Epithelial cell of proximal tubule (primary cell): ENCODE measurements around the gene RAB3B. TPM values are rescaled to one million over a fixed set of nuclear protein-coding genes. Genes with fewer than 3 reads are reported as not detected.
A peak's percentile ranks its signal among the peaks of the same experiment; 100 is the strongest.
"Not testable (repeated sequence)": the region's sequence is repeated elsewhere in the genome, so short reads cannot be mapped to it uniquely, and the experiment has no call there.

Experiments used
- DNase-seq: peaks from one replicate; pipeline ENCODE4 v3.0.0-alpha.2; 2011; ENCODE audit warnings: low read depth
- H3K4me3 ChIP-seq: 2 replicates; pipeline ENCODE4 v1.5.1; 2011; ENCODE audit warnings: low read depth, mild to moderate bottlenecking, low read length
- CTCF ChIP-seq: conservative IDR thresholded peaks from 2 replicates; pipeline ENCODE4 v1.5.1; 2012; ENCODE audit warnings: low read depth, mild to moderate bottlenecking, low read length
- total RNA-seq: library from RNA; depleted of rRNA; stranded (reverse); fragments of >200 nt; gene quantifications from 2 replicates; pipeline ENCODE4 v1.2.3, GENCODE V29; 2015

Gene RAB3B
- total RNA-seq = 15.8 and 35.5 TPM in 2 replicates

- peak within 1 kb of the TSS; percentile 66 for H3K4me3 ChIP-seq
- TF ChIP-seq CTCF = no peak
- DNase-seq = no peak
These were observed at the start of gene RAB3B for GRCh38 chr1:51990478-51990965. RAB3B (minus strand) TSS chr1:51990700; CDS start chr1:51977117, 13,583 bp downstream.

GRCh38 chr1:52037909-52038308, 47.4 kb upstream of the RAB3B start:
- H3K4me3 ChIP-seq = no peak overlapping the region
- no peak for TF ChIP-seq CTCF
- no peak for DNase-seq

DNA sequence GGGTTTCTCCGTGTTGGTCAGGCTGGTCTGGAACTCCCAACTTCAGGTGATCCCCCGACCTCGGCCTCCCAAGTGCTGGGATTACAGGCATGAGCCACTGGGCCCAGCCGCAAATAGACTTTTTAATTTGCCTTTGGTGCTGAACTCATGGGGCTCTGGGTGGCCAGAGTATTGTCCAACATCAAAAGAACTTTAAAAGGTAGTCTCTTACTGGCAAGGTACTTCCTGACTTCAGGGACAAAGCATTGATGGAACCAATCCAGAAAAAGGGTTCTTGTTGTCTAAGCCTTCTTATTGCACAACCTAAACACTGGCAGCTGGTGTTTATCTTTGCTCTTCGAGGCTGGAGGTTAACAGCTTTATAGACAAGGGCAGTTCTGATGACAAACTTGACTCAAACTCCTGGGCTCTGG, 46.9 kb upstream of the RAB3B start:
- no peak for TF ChIP-seq CTCF
- no peak overlapping the region for H3K4me3 ChIP-seq
- no peak for DNase-seq

GRCh38 chr1:52034050-52034384, 43.5 kb upstream of the RAB3B start:
- peak overlapping the region; percentile 89 for H3K4me3 ChIP-seq
- no peak for TF ChIP-seq CTCF
- DNase-seq = no peak

DNA sequence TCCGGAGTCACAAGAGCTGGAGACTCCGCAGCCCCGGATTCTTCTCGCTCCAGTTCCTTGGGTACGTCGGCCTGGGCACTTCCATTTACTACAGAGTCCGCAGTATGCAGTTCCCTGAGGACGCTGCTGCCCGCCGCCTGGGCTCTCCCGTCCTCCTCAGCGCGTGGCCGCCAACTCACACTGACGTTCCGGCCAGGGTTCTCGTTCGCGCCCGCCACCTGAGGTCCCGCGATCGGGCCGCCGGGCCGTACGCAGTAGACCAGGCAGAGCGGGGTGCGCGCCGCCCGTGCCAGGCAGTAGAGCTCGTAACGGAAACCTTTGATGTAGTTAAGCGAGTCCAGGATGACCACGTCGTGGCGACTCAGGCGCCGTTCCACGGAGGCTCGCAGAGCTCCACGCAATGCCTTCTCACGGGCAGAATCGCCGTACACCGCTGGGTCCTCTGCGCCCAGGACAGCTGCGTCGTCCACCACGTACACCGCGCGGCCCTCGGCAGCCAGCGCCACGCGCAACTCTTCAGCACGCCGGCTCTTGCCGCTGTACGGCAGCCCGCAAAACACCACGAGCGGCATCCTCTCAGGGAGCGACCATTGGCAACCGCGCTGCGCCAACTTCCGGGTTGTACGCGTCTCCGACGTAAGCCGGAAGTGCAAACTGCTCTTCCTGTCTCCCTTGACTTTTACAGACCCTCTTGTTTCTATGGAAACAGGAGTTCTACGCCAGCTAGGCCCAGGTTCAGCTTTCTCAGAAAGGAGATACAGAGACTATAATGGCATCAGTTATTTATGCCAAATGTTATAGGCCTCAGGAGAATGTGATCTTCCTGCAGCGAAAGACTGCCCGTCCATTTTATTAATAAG, 42.9 kb upstream of the RAB3B start, which contains the start of gene KTI12:
Gene KTI12 (minus strand): TSS at position 621 of the 860 bp plus-strand sequence. CDS start 49 bp downstream, at position 572.
- TF ChIP-seq CTCF = no peak
- H3K4me3 ChIP-seq = peak within 1 kb of the TSS; percentile 89
- no peak for DNase-seq

DNA sequence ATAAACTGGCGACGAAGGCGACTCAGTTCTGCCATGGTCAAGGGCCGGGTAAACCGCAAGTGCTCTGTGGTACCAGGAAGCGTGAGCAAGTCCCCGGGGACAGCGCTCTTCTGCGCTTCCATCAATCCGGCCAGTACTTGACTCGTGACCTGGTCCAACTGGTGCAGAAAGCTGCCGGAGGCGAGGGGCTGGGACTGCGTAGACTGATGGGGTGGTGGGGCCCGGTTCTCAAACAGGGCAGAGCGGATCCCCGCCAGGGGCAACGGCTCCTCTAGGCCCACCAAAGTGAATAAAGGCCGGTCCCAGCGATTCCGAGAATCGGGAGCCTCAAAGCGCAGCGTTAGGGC, 42.3 kb upstream of the RAB3B start:
- H3K4me3 ChIP-seq = peak overlapping the region; percentile 89
- no peak for DNase-seq
- no peak for TF ChIP-seq CTCF

- DNase-seq = no peak
These were observed 41.8 kb upstream of the RAB3B start for GRCh38 chr1:52032124-52032784.

DNA sequence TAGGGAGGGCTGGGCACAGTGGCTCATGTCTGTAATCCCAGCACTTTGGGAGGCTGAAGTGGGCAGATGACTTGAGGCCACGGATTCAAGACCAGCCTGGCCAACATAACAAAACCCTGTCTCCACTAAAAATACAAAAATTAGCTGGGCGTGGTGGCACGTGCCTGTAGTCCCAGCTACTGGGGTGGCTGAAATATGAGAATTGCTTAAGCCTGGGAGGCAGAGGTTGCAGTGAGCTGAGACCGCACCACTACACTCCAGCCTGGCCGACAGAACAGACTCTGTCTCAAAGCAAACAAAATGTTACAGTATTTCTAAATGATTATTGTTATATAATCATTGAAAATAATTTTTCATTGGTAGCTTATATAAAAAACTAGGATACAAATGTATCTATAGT, 38.3 kb upstream of the RAB3B start:
- H3K4me3 ChIP-seq, DNase-seq: not testable (repeated sequence)

More at GRCh38 chr1:52032124-52032784, 41.8 kb upstream of the RAB3B start:
- no peak for TF ChIP-seq CTCF
- H3K4me3 ChIP-seq = peak overlapping the region; percentile 89
